ENCODE results near the gene TREML4.

TREML4 gene

GRCh38 chr6:41190791-41191190, 37.4 kb upstream of the TREML4 start:
- TF ChIP-seq REST (IDR thresholded peaks at IDR 0.05; ENCODE audit: insufficient read depth in 1 of 2, low read depth in 2 of 2, low read length in 2 of 2) (no peak), SIN3A (IDR thresholded peaks at IDR 0.05; ENCODE audit: borderline replicate concordance, insufficient read depth, low read length) (no peak), POLR2AphosphoS5 (IDR thresholded peaks at IDR 0.05; ENCODE audit: low read depth, low read length) (no peak), FOXP2 (optimal IDR thresholded peaks at IDR 0.05; ENCODE audit: borderline replicate concordance, extremely low read depth, extremely low read length, insufficient read depth) (no peak), TAF1 (IDR thresholded peaks at IDR 0.05; ENCODE audit: borderline replicate concordance, insufficient read depth, low read length) (no peak)

GRCh38 chr6:41191569-41191968, 36.6 kb upstream of the TREML4 start:
- no peak for TF ChIP-seq SIN3A (IDR thresholded peaks at IDR 0.05; ENCODE audit: borderline replicate concordance, insufficient read depth, low read length)
- TF ChIP-seq REST (IDR thresholded peaks at IDR 0.05; ENCODE audit: insufficient read depth in 1 of 2, low read depth in 2 of 2, low read length in 2 of 2): no peak
- TF ChIP-seq TAF1 (IDR thresholded peaks at IDR 0.05; ENCODE audit: borderline replicate concordance, insufficient read depth, low read length): no peak
- no peak for TF ChIP-seq POLR2AphosphoS5 (IDR thresholded peaks at IDR 0.05; ENCODE audit: low read depth, low read length)
- TF ChIP-seq FOXP2 (optimal IDR thresholded peaks at IDR 0.05; ENCODE audit: borderline replicate concordance, extremely low read depth, extremely low read length, insufficient read depth): no peak

- TF ChIP-seq FOXP2 (optimal IDR thresholded peaks at IDR 0.05; ENCODE audit: borderline replicate concordance, extremely low read depth, extremely low read length, insufficient read depth) (no peak), POLR2AphosphoS5 (IDR thresholded peaks at IDR 0.05; ENCODE audit: low read depth, low read length) (no peak), TAF1 (IDR thresholded peaks at IDR 0.05; ENCODE audit: borderline replicate concordance, insufficient read depth, low read length) (no peak), SIN3A (IDR thresholded peaks at IDR 0.05; ENCODE audit: borderline replicate concordance, insufficient read depth, low read length) (no peak), REST (IDR thresholded peaks at IDR 0.05; ENCODE audit: insufficient read depth in 1 of 2, low read depth in 2 of 2, low read length in 2 of 2) (no peak)
Measured at GRCh38 chr6:41193171-41193734, 34.9 kb upstream of the TREML4 start.

GRCh38 chr6:41193884-41194283, 34.3 kb upstream of the TREML4 start:
- TF ChIP-seq REST (IDR thresholded peaks at IDR 0.05; ENCODE audit: insufficient read depth in 1 of 2, low read depth in 2 of 2, low read length in 2 of 2): no peak
- TF ChIP-seq SIN3A (IDR thresholded peaks at IDR 0.05; ENCODE audit: borderline replicate concordance, insufficient read depth, low read length): no peak

- TF ChIP-seq SIN3A (IDR thresholded peaks at IDR 0.05; ENCODE audit: borderline replicate concordance, insufficient read depth, low read length) (no peak), POLR2AphosphoS5 (IDR thresholded peaks at IDR 0.05; ENCODE audit: low read depth, low read length) (no peak), FOXP2 (optimal IDR thresholded peaks at IDR 0.05; ENCODE audit: borderline replicate concordance, extremely low read depth, extremely low read length, insufficient read depth) (no peak), TAF1 (IDR thresholded peaks at IDR 0.05; ENCODE audit: borderline replicate concordance, insufficient read depth, low read length) (no peak), REST (IDR thresholded peaks at IDR 0.05; ENCODE audit: insufficient read depth in 1 of 2, low read depth in 2 of 2, low read length in 2 of 2) (no peak)
Measured at GRCh38 chr6:41194386-41194785, 33.8 kb upstream of the TREML4 start.
